Kidney tubule cell (primary cell): Measurements from ENCODE around the gene INPP5A.
"Not testable (repeated sequence)": the region's sequence is repeated elsewhere in the genome, so short reads cannot be mapped to it uniquely, and the experiment has no call there.

Experiments
- DNase-seq: peaks from one replicate; pipeline ENCODE4 v3.0.0-alpha.2; 2018; ENCODE audit warnings: low spot score

The INPP5A gene

DNA sequence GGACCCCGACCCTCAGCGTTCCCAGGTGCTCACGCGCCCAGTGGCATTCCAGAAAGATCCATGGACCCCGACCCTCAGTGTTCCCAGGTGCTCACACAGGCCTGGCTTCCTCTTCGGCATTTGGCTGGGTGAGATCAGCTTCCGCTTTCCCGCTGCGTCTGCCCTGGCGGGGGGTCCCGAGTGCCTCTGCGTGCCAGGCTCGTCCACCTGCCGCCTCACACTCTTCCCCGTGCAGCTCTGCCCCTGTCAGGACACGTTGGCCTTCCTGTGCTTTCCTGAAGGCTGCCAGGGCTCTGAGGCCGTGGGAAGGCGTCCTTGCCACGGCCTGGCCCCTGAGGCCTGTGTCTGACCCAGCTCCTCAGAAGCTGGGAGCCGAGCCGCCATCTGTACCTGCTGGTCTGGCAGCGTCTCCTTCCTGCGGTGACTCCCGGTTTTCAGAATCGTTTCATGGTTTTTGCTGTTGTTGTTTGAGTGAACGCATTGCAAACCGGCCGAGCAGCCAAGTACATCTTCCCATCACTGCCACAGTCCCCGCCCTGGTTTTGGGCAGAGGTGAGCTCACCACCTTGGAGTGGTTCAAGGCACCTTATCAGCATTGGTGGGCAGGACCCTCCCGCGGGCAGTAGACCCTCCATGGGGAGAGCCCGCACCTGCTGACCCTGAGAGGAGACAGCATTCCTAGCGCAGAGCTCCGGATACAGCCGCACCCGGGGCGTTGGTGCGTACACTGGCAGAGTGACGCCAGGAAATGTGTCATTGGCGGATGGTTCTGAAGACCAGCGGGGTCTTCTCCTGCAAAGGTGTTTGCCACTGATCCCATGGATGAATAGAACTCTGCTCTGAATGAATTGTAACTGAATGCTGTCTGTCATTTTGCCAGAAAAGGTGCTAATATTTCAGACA lies 231.0 kb downstream of the INPP5A start:
- DNase-seq = no peak

DNA sequence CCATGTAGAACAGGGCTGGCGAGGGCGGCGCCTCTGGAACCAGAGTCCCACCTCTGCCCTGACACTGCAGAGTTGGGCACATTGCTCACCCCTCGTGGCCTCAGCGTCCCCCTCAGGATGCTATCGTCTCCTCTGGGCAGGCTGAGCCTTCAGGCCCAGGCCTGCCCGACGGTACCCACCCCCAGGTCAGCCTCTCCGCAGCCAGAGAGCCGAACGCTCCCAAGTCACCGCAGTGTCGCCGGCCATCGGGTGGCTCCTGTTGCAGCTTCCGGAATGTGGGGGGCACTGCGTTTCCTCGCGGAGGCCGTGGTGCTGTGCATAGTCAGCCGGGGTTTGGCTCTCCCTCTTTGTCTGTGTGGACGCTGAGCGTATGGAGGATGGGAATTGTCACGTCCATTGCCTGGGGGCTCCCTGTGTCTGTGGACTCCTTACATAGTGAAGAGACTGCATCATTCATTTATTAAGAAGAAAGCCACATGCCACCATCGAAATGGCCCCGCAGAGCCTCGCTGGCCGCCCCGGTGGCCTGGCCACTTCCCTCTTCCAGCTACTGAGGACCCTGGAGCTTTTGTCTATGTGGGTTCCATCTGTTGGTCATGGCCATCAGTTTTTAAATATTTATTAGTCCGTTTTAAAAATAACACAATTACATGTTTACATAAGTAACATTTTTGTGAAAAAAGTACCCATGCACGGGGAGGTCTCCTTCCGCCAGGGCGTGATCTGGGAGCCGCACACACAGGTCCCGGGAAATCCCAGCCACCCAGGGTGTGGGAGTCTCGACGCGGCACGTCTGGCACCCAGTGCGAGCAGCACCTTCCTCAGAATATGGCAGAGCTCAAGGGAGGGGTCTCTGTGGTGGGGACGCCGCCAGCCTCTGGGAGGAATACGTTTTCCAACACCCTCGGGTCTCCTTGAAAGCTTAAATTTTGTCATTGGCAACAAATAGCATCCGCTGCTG lies 232.8 kb downstream of the INPP5A start:
- DNase-seq = no peak

GRCh38 chr10:132772816-132773215 lies 235.2 kb downstream of the INPP5A start:
- DNase-seq = not testable (repeated sequence)

DNA sequence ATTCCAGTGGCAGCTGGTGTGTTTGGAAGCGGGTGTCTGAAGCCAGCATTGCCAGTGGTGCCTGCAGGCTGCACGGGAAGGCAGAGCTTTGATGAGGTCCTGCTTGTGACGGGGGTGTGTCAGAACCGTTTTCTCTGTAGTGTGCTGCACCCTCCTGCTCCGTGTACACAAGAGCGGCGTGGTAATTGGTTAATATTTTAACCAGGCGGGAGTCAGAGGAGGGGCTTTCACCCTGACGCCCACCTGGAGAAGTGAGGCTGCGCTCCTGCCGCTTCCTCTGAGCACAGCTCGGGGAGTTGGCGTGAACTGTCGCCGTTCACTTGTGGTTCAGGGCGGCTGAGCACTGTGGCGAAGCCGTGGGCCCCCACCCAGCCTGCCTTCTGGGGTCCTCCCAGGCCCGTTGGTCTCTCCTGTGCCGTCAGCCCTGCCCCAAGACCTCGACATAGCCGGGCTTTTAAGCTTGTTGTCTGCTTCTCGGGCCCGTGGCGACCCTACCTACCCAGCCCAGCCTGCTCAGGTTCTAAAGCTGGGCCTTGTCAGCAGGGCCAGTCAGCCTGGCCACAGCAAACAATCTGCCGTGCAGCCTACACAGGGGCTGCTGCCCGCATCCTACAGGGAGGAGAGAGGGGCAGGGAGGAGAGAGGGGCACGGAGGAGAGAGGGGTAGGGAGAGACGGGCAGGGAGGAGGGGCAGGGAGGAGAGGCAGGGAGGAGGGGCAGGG lies 236.8 kb downstream of the INPP5A start:
- no peak for DNase-seq

GRCh38 chr10:132774902-132775863 lies 237.6 kb downstream of the INPP5A start:
- no peak for DNase-seq

GRCh38 chr10:132776186-132776585 lies 238.6 kb downstream of the INPP5A start:
- DNase-seq = no peak

- no peak for DNase-seq
Observed at GRCh38 chr10:132776821-132777220, 239.2 kb downstream of the INPP5A start.

GRCh38 chr10:132777441-132777840 lies 239.9 kb downstream of the INPP5A start:
- DNase-seq = no peak

- no peak for DNase-seq
Observed at GRCh38 chr10:132779549-132780294, 242.1 kb downstream of the INPP5A start.

DNA sequence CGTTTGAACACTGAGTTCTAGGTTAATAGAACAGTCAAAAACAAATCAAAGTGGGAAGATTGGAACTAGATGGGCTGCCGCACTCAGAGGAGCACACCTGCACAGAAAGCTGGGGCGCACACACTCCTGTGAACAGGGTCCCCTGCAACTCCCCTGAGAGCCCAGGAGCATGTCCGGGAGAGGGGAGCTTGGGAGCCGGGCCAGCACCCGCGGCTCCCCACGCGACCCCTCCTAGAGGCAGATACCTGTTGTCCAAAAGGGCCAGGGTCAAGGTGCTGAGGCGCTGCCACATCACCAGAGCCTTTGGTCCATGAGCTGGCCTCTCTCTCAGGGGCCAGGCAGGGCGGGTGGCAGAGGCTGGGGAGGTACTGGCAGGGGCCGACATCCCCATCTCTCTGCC lies 242.8 kb downstream of the INPP5A start:
- DNase-seq = no peak

DNA sequence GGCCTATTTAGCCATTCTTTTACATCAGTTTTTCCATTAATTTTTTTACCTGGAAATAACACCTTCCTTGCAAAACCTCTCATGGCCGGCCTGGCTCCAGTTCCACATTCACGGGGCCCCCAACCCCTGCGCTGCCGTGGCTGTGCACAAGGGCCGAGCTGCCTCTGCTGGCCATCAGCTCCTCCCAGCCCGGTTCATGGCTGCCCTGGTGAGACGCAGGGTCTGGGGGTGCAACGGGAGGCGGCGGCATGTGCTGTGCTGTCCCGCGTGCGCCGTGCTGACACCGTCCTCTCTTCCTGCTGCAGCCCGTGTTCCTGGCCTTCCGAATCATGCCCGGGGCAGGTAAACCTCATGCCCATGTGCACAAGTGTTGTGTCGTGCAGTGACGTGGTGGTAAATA lies 244.0 kb downstream of the INPP5A start:
- no peak for DNase-seq

GRCh38 chr10:132783165-132783939 lies 245.8 kb downstream of the INPP5A start:
- no peak for DNase-seq

DNA sequence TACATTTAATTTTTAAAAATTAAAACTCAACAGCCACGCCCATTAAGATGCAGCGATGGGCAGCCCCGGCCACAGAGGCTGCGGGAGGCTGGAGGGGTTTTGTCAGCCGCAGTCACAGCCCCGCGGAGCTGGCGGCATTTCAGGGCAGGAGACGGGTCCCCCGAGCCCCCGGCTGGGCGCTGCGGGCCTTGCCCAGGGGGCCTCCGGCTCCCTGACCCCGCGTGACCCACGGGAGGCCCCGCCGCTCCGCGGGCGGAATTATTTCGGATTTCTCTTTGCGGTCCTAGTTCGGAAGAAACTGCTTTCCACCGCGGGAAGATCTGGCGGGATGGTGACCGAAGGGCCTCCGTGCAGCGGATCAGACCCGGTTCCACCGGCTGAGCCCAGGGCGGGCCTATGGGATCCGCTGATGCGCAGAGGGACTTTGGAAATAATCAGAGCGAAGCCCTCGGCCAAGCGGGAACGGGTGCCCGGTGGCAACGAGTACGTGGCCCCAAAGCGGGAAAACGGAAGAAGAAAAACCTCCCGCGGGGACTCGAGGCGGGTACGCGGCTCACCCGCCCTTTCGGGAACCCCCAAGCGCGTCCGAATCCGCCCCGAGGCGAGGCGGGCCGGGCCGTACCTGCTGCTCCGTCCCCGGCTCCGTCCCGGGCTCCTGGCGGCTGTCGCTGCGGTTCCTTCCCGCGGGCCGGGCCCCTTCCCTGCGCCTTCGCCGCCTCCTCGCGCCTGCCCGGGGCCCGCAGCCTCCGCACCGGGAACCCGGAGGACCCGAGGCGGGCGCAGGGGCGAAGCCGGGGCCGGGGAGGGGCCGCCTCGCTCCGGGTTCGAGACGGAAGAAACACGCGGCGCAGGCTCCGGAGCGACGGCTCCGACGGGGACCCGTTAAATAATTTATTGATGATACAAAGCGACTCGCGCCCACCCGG lies 246.6 kb downstream of the INPP5A start:
- DNase-seq = no peak

GRCh38 chr10:132784866-132785722 lies 247.5 kb downstream of the INPP5A start:
- DNase-seq = no peak

DNA sequence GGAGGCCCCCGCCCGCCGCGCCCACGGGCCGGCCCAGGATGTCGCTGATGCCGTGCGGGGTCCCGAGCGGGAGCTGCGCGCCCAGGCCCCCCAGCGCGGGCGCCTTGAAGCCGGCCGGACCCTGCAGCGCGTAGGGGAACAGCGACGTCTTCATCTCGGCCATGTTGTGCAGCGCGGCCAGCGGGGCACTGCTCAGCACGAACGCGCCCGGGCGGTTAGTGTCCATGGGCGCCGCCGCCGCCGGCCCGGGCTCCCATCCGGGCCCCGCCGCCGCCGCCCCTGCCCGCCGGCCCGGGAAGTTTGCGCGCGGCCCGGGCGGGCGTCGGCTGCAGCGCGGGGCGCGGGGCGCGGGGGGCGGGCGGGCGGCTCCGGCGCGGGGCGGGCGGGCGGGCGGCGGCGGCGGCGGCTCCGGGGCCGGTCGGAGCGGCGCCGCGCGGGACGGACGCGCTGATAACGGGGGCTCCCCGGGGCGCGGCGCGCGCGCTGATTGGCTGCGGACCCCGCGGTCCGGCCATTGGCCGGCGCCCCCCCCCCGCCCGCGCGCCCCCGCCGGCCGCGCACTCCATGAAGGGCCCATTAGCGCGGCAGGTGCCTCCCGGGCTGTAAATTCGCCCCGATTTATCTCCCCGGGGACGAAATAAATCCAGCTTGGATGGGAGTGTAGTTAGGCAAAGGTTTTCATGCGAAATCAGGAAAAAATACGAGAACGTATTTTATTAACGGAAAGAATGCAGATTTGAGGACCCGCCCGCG lies 248.3 kb downstream of the INPP5A start, which contains the start of gene NKX6-2:
TSS of gene NKX6-2 (minus strand) at position 425 of the 753 bp plus-strand sequence. CDS start at position 226, 199 bp downstream.
- no peak for DNase-seq

DNA sequence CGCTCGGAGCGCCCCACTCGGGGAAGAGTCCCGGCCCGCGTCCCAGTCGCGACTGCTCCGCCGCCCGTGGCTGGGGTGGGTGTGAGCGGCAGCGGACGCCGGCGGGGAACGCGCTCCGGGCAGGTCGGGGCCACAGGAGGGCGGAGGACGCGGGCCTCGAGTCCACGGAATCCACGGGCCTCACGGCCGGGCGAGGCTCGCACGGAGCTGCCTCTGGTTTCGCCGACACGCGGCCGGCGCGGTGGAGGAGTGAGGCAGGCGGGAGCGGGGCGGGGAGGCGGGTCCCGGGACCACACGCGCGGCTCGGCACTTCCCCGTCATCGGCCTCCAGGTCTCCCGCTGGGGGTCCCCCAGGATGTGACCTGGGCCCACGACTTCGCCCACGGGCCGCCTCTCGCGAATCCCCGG lies 248.9 kb downstream of the INPP5A start:
- DNase-seq = no peak
